ENCODE data around the gene EEFSEC. TPM values are rescaled to one million over a fixed set of nuclear protein-coding genes. Genes with fewer than 3 reads are reported as not detected.

EEFSEC gene
- polyA plus RNA-seq, 1 donor (not counting 4 experiments of a cell fraction or from before 2014, with no cell fraction given), result 8.7 TPM

GRCh38 chr3:128410669-128411573 lies 257.6 kb downstream of the EEFSEC start:
- Histone ChIP-seq H3K4me2 (ENCODE audit: control insufficient read depth, extremely low read depth, insufficient read depth, low read depth, low read length) (no peak overlapping the region), H3K9ac (ENCODE audit: control insufficient read depth, extremely low read depth, insufficient read depth, low read length) (no peak overlapping the region), H2AFZ (ENCODE audit: control insufficient read depth, low read length) (no peak overlapping the region), H3K27me3 (ENCODE audit: control insufficient read depth, extremely low read depth, insufficient read depth, low read length) (no peaks in the 10 kb centered on the region), H4K20me1 (ENCODE audit: control insufficient read depth, extremely low read depth, insufficient read depth, low read length) (no peaks in the 10 kb centered on the region), H3K79me2 (ENCODE audit: control insufficient read depth, insufficient read depth, low read length) (no peaks in the 10 kb centered on the region), H3K9me3 (ENCODE audit: control insufficient read depth, low read depth, low read length) (no peaks in the 10 kb centered on the region), H3K27ac (ENCODE audit: control insufficient read depth, insufficient read depth, low read length) (no peak overlapping the region), H3K4me3 (ENCODE audit: control insufficient read depth in 2 of 3, extremely low read depth in 1 of 3, insufficient read depth in 2 of 3, low read depth in 1 of 3, low read length in 3 of 3) (no peak overlapping the region), H3K9me1 (ENCODE audit: control insufficient read depth, extremely low read depth, insufficient read depth, low read length) (no peaks in the 10 kb centered on the region), H3K36me3 (ENCODE audit: control insufficient read depth in 2 of 2, extremely low read depth in 1 of 2, insufficient read depth in 2 of 2, low read length in 2 of 2) (no peaks in the 10 kb centered on the region), H3K4me1 (ENCODE audit: control insufficient read depth, extremely low read depth, insufficient read depth, low read length) (no peaks in the 10 kb centered on the region)
- dilution Hi-C loops (cut with MboI; ENCODE audit: extremely low pct_ligation_motif_present, low sequenced_read_pairs), result no loop called here
- FAIRE-seq (no peak), DNase-seq (ENCODE audit: low read depth, low spot score) (no peak)
- no peak for TF ChIP-seq EZH2 (IDR thresholded peaks at IDR 0.05; ENCODE audit: low read length)
- TF ChIP-seq CTCF (optimal IDR thresholded peaks at IDR 0.05 in 1 of 3, IDR thresholded peaks at IDR 0.05 in 1 of 3, conservative IDR thresholded peaks at IDR 0.05 in 1 of 3; ENCODE audit: extremely low read depth in 1 of 3, insufficient read depth in 2 of 3, low read length in 3 of 3), result no peak

DNA sequence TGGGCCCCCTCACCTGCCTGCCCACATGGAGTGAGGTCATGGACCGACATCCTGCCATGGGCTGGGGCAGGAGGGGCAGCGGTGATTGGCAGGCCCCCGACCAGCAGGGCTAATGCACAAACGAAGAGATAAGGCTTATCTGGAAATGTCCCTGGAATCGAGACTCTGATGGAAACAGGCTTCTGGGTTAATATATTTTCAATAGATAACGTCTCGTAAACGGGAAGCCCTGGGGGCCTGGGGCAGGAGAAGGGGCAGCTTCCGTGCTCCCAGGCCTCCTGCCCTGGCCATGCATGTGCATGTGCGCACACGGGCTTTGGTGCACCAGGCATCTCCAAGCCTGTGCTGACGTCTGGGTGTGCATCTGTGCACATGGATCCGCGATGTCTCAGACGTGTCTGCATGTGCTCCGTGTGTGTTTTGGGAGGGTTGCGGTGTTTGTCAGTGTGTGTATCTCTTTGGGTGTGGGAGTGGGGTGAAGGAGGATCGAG lies 258.3 kb downstream of the EEFSEC start:
- FAIRE-seq (no peak), DNase-seq (ENCODE audit: low read depth, low spot score) (no peak)
- H2AFZ ChIP-seq (ENCODE audit: control insufficient read depth, low read length), result no peak overlapping the region
- no peaks in the 10 kb centered on the region for H3K79me2 ChIP-seq (ENCODE audit: control insufficient read depth, insufficient read depth, low read length)
- H3K4me3 ChIP-seq (ENCODE audit: control insufficient read depth in 2 of 3, extremely low read depth in 1 of 3, insufficient read depth in 2 of 3, low read depth in 1 of 3, low read length in 3 of 3), result no peak overlapping the region
- no peaks in the 10 kb centered on the region for H4K20me1 ChIP-seq (ENCODE audit: control insufficient read depth, extremely low read depth, insufficient read depth, low read length)
- H3K9me3 ChIP-seq (ENCODE audit: control insufficient read depth, low read depth, low read length), result no peaks in the 10 kb centered on the region
- TF ChIP-seq EZH2 (IDR thresholded peaks at IDR 0.05; ENCODE audit: low read length) (no peak), CTCF (optimal IDR thresholded peaks at IDR 0.05 in 1 of 3, IDR thresholded peaks at IDR 0.05 in 1 of 3, conservative IDR thresholded peaks at IDR 0.05 in 1 of 3; ENCODE audit: extremely low read depth in 1 of 3, insufficient read depth in 2 of 3, low read length in 3 of 3) (no peak)
- H3K36me3 ChIP-seq (ENCODE audit: control insufficient read depth in 2 of 2, extremely low read depth in 1 of 2, insufficient read depth in 2 of 2, low read length in 2 of 2), result no peaks in the 10 kb centered on the region
- no peak overlapping the region for H3K27ac ChIP-seq (ENCODE audit: control insufficient read depth, insufficient read depth, low read length)
- H3K4me1 ChIP-seq (ENCODE audit: control insufficient read depth, extremely low read depth, insufficient read depth, low read length), result peaks cover under 1% of the 10 kb centered on the region
- no peaks in the 10 kb centered on the region for H3K27me3 ChIP-seq (ENCODE audit: control insufficient read depth, extremely low read depth, insufficient read depth, low read length)
- H3K4me2 ChIP-seq (ENCODE audit: control insufficient read depth, extremely low read depth, insufficient read depth, low read depth, low read length), result no peak overlapping the region
- no peaks in the 10 kb centered on the region for H3K9me1 ChIP-seq (ENCODE audit: control insufficient read depth, extremely low read depth, insufficient read depth, low read length)
- no peak overlapping the region for H3K9ac ChIP-seq (ENCODE audit: control insufficient read depth, extremely low read depth, insufficient read depth, low read length)
- dilution Hi-C loops (cut with MboI; ENCODE audit: extremely low pct_ligation_motif_present, low sequenced_read_pairs), result no loop called here
